ENCODE measurements around the gene CCDC7. TPM values are rescaled to one million over a fixed set of nuclear protein-coding genes. Genes with fewer than 3 reads are reported as not detected.
"Not testable (repeated sequence)": the region's sequence is repeated elsewhere in the genome, so short reads cannot be mapped to it uniquely, and the experiment has no call there.

The CCDC7 gene
- total and polyA plus RNA-seq, 8 donors: 5.4 to 20.5 (median 8.5) TPM

- H3K27ac ChIP-seq: no peak overlapping the region
- no peak for TF ChIP-seq CTCF (IDR thresholded peaks at IDR 0.05)
- H3K9me3 ChIP-seq: no peaks in the 10 kb centered on the region
- DNase-seq (no peak), ATAC-seq (no peak)
- H3K36me3 ChIP-seq: peaks cover 0 to 35% of the 10 kb centered on the region in 2 donors
- intact Hi-C loops (cut with DNase I): no loop called here
- no peak overlapping the region for H3K4me3 ChIP-seq
- H3K27me3 ChIP-seq: no peaks in the 10 kb centered on the region
- H3K4me1 ChIP-seq: no peaks in the 10 kb centered on the region
These were observed 25.3 kb downstream of the CCDC7 start for GRCh38 chr10:32471232-32471631.

GRCh38 chr10:32477499-32477898, 31.6 kb downstream of the CCDC7 start:
- DNase-seq (no peak), ATAC-seq (no peak)
- Histone ChIP-seq H3K9me3 (peaks cover 0 to 16% of the 10 kb centered on the region in 2 donors), H3K36me3 (peaks cover 0 to 54% of the 10 kb centered on the region in 2 donors), H3K4me3 (no peak overlapping the region), H3K27ac (no peak overlapping the region), H3K4me1 (no peaks in the 10 kb centered on the region), H3K27me3 (no peaks in the 10 kb centered on the region)
- intact Hi-C loops (cut with DNase I): no loop called here
- no peak for TF ChIP-seq CTCF (IDR thresholded peaks at IDR 0.05)

- intact Hi-C loops (cut with DNase I): no loop called here
- Histone ChIP-seq H3K36me3 (peaks cover 0 to 48% of the 10 kb centered on the region in 2 donors), H3K27ac (no peak overlapping the region), H3K27me3 (no peaks in the 10 kb centered on the region), H3K4me1 (no peaks in the 10 kb centered on the region), H3K9me3 (peaks cover 0 to 20% of the 10 kb centered on the region in 2 donors), H3K4me3 (no peak overlapping the region)
- ATAC-seq (no peak), DNase-seq (no peak)
- TF ChIP-seq CTCF (IDR thresholded peaks at IDR 0.05): no peak
These were observed 35.7 kb downstream of the CCDC7 start for GRCh38 chr10:32481606-32482005.

- H3K27me3 ChIP-seq; DNase-seq; H3K27ac ChIP-seq; H3K4me1 ChIP-seq; ATAC-seq; H3K4me3 ChIP-seq; intact Hi-C loops (cut with DNase I): not testable (repeated sequence)
- Histone ChIP-seq H3K9me3 (peaks cover 0 to 25% of the 10 kb centered on the region in 2 donors), H3K36me3 (peaks cover 0 to 52% of the 10 kb centered on the region in 2 donors)
These were observed 37.1 kb downstream of the CCDC7 start for GRCh38 chr10:32483019-32483502.

GRCh38 chr10:32488038-32488437, 42.1 kb downstream of the CCDC7 start:
- H3K4me1 ChIP-seq; H3K27ac ChIP-seq; H3K27me3 ChIP-seq; intact Hi-C loops (cut with DNase I); H3K4me3 ChIP-seq; ATAC-seq: not testable (repeated sequence)
- H3K36me3 ChIP-seq: peaks cover 0 to 37% of the 10 kb centered on the region in 2 donors
- H3K9me3 ChIP-seq: peaks cover 0 to 15% of the 10 kb centered on the region in 2 donors
- peak in 1 of 4 donors; percentile 54 for DNase-seq

GRCh38 chr10:32489158-32489557, 43.2 kb downstream of the CCDC7 start:
- Histone ChIP-seq H3K4me3 (no peak overlapping the region), H3K27ac (no peak overlapping the region), H3K9me3 (peaks cover 0 to 11% of the 10 kb centered on the region in 2 donors), H3K36me3 (peaks cover 0 to 37% of the 10 kb centered on the region in 2 donors), H3K4me1 (no peaks in the 10 kb centered on the region), H3K27me3 (no peaks in the 10 kb centered on the region)
- intact Hi-C loops (cut with DNase I): no loop called here
- no peak for TF ChIP-seq CTCF (IDR thresholded peaks at IDR 0.05)
- DNase-seq (no peak), ATAC-seq (no peak)

Measured in left lung (tissue), 10 donors.